HCT116 (cell line): Measurements from ENCODE around the gene FOXQ1. TPM values are rescaled to one million over a fixed set of nuclear protein-coding genes. Genes with fewer than 3 reads are reported as not detected.

ENCODE experiments used
- ATAC-seq: fragments of 200-7000 bp; cut with Tn5 transposase; 2 replicates; pipeline ENCODE4 v1.9.1; 2020; ENCODE audit warnings: mild to moderate bottlenecking, moderate library complexity
- BruUV-seq: library from RNA; stranded (reverse); fragments of 400-500 nt; replicated peaks from 2 replicates; lab custom pipeline; 2021; lab: Mats Ljungman, UMichigan
- CTCF ChIA-PET: fragments of 300-600 bp; sonication (Branson Sonifier 250); formaldehyde crosslinking; loops from one replicate; lab custom pipeline; 2021; ENCODE audit warnings: antibody characterized with exemption; lab: Charles Lee
- POLR2A ChIA-PET: fragments of 300-600, 350-600 bp; sonication (Branson Sonifier 250); formaldehyde crosslinking; loops from one replicate; lab custom pipeline; 2021; ENCODE audit warnings: antibody characterized with exemption; lab: Charles Lee
- RAD21 ChIA-PET, 2 experiments: fragments of 300-600 bp; sonication (Branson Sonifier 250); formaldehyde crosslinking; loops; one replicate each; lab custom pipeline; 2023; ENCODE audit warnings: low total read pairs in 2 of 2; ENCODE audit not compliant: uncharacterized antibody in 2 of 2, unreplicated experiment in 2 of 2, low non-redundant PET in 1 of 2; lab: Charles Lee
- DNase-seq: peaks from one replicate; pipeline ENCODE4 v3.0.0-alpha.2; 2010; ENCODE audit warnings: low read depth, low spot score
- H2AFZ ChIP-seq: fragments of 200-600 bp; shearing (Covaris generic), sonication (generic); 2 replicates; pipeline ENCODE4 v1.6.1; 2017; ENCODE audit warnings: low read depth, mixed run types, mixed read lengths, antibody characterized with exemption, low read length; ENCODE audit not compliant: poor library complexity, severe bottlenecking
- H3K27ac ChIP-seq: 2 replicates; pipeline ENCODE4 v1.5.1; 2012; ENCODE audit warnings: low read depth, low read length
- H3K27me3 ChIP-seq: fragments of 200-600 bp; sonication (generic); 2 replicates; pipeline ENCODE4 v1.6.1; 2016; ENCODE audit warnings: mixed run types, low read length, mixed read lengths; ENCODE audit not compliant: insufficient read depth
- H3K36me3 ChIP-seq, 2 experiments: fragments of 200-500 bp in 1 of 2; fragments of 200-600 bp in 1 of 2; sonication (Bioruptor generic) in 1 of 2; sonication (generic) in 1 of 2; 2 replicates each; pipeline versions ENCODE4 v1.5.1 to v1.6.1; 2014 to 2016; ENCODE audit warnings: low read length in 2 of 2, inconsistent platforms in 1 of 2, mixed read lengths in 1 of 2, mixed run types in 1 of 2; ENCODE audit not compliant: insufficient read depth in 2 of 2, control insufficient read depth in 1 of 2
- H3K4me1 ChIP-seq, 2 experiments: fragments of 200-600 bp in 1 of 2; sonication (generic) in 1 of 2; 2 replicates each; pipeline versions ENCODE4 v1.5.1 to v1.6.1; 2012 to 2017; ENCODE audit warnings: low read length in 2 of 2, inconsistent platforms in 1 of 2, mild to moderate bottlenecking in 1 of 2, mixed read lengths in 1 of 2, mixed run types in 1 of 2, moderate library complexity in 1 of 2; ENCODE audit not compliant: insufficient read depth in 2 of 2, control insufficient read depth in 1 of 2
- H3K4me2 ChIP-seq: fragments of 200-600 bp; sonication (generic); 2 replicates; pipeline ENCODE4 v1.6.1; 2017; ENCODE audit warnings: mixed run types, low read length, mixed read lengths
- H3K4me3 ChIP-seq, 2 experiments: fragments of 200-600 bp in 1 of 2; sonication (generic) in 1 of 2; replicated peaks in 1 of 2; 2 replicates each; pipeline ENCODE4 v1.5.1; 2011 to 2016; ENCODE audit warnings: low read length in 2 of 2, control low read depth in 1 of 2, low read depth in 1 of 2, mild to moderate bottlenecking in 1 of 2, mixed read lengths in 1 of 2, mixed run types in 1 of 2
- H3K79me2 ChIP-seq: fragments of 200-600 bp; sonication (generic); 2 replicates; pipeline ENCODE4 v1.6.1; 2017; ENCODE audit warnings: mild to moderate bottlenecking, mixed run types, low read length, moderate library complexity, mixed read lengths; ENCODE audit not compliant: insufficient read depth
- H3K9ac ChIP-seq: fragments of 200-600 bp; sonication (generic); 2 replicates; pipeline ENCODE4 v1.6.1; 2016; ENCODE audit warnings: low read length, mixed read lengths
- H3K9me2 ChIP-seq: fragments of 200-600 bp; sonication (generic), shearing (Covaris generic); 2 replicates; pipeline ENCODE4 v1.6.1; 2017; ENCODE audit warnings: mixed run types, mild to moderate bottlenecking, moderate library complexity; ENCODE audit not compliant: insufficient read depth
- H3K9me3 ChIP-seq, 2 experiments: fragments of 200-500 bp in 1 of 2; fragments of 200-600 bp in 1 of 2; sonication (Bioruptor generic) in 1 of 2; sonication (generic) in 1 of 2; 2 replicates each; pipeline ENCODE4 v1.6.1; 2014 to 2017; ENCODE audit warnings: low read length in 2 of 2, mixed read lengths in 2 of 2, inconsistent platforms in 1 of 2, low read depth in 1 of 2, mild to moderate bottlenecking in 1 of 2, mixed run types in 1 of 2, moderate library complexity in 1 of 2; ENCODE audit not compliant: control insufficient read depth in 1 of 2, insufficient read depth in 1 of 2
- H4K20me1 ChIP-seq: fragments of 200-600 bp; sonication (generic), shearing (Covaris generic); 2 replicates; pipeline ENCODE4 v1.6.1; 2017; ENCODE audit warnings: mixed run types, mild to moderate bottlenecking, moderate library complexity; ENCODE audit not compliant: insufficient read depth
- CEBPB ChIP-seq: IDR thresholded peaks from 2 replicates; pipeline ENCODE4 v1.6.1; 2012; ENCODE audit warnings: low read depth
- FOSL1 ChIP-seq: IDR thresholded peaks from 2 replicates; pipeline ENCODE4 v1.6.1; 2012; ENCODE audit warnings: low read depth
- JUND ChIP-seq: IDR thresholded peaks from 2 replicates; pipeline ENCODE4 v1.6.1; 2012
- POLR2A ChIP-seq: IDR thresholded peaks from 2 replicates; pipeline ENCODE4 v1.7.0; 2011; ENCODE audit warnings: borderline replicate concordance; ENCODE audit not compliant: insufficient read depth, insufficient read length; ENCODE audit errors: extremely low read depth
- POLR2AphosphoS5 ChIP-seq: IDR thresholded peaks from 2 replicates; pipeline ENCODE4 v1.6.1; 2011; ENCODE audit warnings: mild to moderate bottlenecking, low read depth, low read length, moderate library complexity
- SP1 ChIP-seq: IDR thresholded peaks from 2 replicates; pipeline ENCODE4 v1.6.1; 2012; ENCODE audit warnings: low read depth
- YY1 ChIP-seq: IDR thresholded peaks from 2 replicates; pipeline ENCODE4 v1.6.1; 2011; ENCODE audit warnings: low read length, low read depth, moderate library complexity, mild to moderate bottlenecking; ENCODE audit not compliant: insufficient replicate concordance; ENCODE audit errors: extremely low read depth
- intact Hi-C: fragments of 100-400 bp; cut with micrococcal nuclease; formaldehyde crosslinking; loops from 2 replicates; pipeline ENCODE4 v1.10.0; 2022
- total RNA-seq: library from RNA; stranded (reverse); gene quantifications from one replicate; pipeline ENCODE4 v1.2.1, GENCODE V29; 2021; ENCODE audit not compliant: unreplicated experiment
- TF ChIP-seq, protein P1 (sequence below): IDR thresholded peaks from 2 replicates; pipeline ENCODE4 v1.6.1; 2011; ENCODE audit warnings: mild to moderate bottlenecking, low read length, moderate library complexity; ENCODE audit not compliant: insufficient replicate concordance; ENCODE audit errors: extremely low read depth
- TF ChIP-seq, protein P2 (sequence below): IDR thresholded peaks from 2 replicates; pipeline ENCODE4 v1.6.1; 2012
- TF ChIP-seq, protein P3 (sequence below), 3 experiments: fragments of 200-600 bp in 1 of 3; sonication (generic) in 1 of 3; IDR thresholded peaks in 2 of 3; conservative IDR thresholded peaks in 1 of 3; 2 replicates each; pipeline ENCODE4 v1.5.1; 2012 to 2017; ENCODE audit warnings: low read depth in 2 of 3, low read length in 2 of 3, antibody characterized with exemption in 1 of 3, borderline replicate concordance in 1 of 3, control low read depth in 1 of 3, mild to moderate bottlenecking in 1 of 3, mixed read lengths in 1 of 3, mixed run types in 1 of 3, moderate library complexity in 1 of 3; ENCODE audit not compliant: insufficient read depth in 1 of 3

Gene FOXQ1
- total RNA-seq, 1 experiment from 2014 or later: 0.42 TPM

DNA sequence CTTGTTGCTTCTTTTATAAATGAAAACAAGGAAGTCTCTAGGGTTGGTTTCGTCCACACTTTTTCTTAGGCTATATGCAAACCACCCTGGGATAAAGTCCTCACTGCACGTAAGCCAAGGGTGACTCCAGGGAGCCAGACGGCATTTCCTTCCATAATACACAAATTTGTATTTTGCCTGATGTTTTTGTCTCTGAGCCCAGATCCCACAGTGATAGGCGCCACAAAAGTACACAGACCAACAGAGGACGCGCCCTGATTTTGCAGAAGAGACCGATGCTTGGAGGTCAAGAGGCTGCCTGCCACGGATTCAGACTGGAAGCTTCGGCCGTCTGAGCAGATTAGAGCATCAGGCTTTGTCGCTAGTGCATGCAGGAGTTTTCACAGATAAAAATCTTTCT is 22.8 kb downstream of the FOXQ1 start:
- no peak overlapping the region for H3K4me3 ChIP-seq
- no TSS peak for BruUV-seq
- peak overlapping the region; percentile 72 for H3K4me2 ChIP-seq

More for the DNA sequence above, 22.8 kb downstream of the FOXQ1 start:
- CTCF ChIA-PET: interaction anchor here (1.4 to 2.9 kb wide), 2 partner anchors 422 to 613 kb away, joined by 5 to 19 read pairs; no protein-coding TSS in a partner anchor
- intact Hi-C loops: loop anchor here (5.0 kb wide), 1 partner anchor 742 kb away; no protein-coding TSS in a partner anchor
- Histone ChIP-seq H3K79me2 (no peaks in the 10 kb centered on the region), H3K36me3 (no peaks in the 10 kb centered on the region), H2AFZ (peak overlapping the region; percentile 7), H3K9ac (peak overlapping the region; percentile 19; the same call in 1 of the 2 replicates), H3K27ac (no peak overlapping the region; the same call in 1 of the 2 replicates), H3K9me3 (no peaks in the 10 kb centered on the region; a peak in 1 of 4 replicates), H3K27me3 (no peaks in the 10 kb centered on the region), H4K20me1 (no peaks in the 10 kb centered on the region), H3K4me1 (peaks cover 9 to 33% of the 10 kb centered on the region in 2 experiments; a peak in 3 of 4 replicates), H3K9me2 (no peaks in the 10 kb centered on the region)
- no peak for ATAC-seq
- RAD21 ChIA-PET: no interaction called here
- POLR2A ChIA-PET: no interaction called here
- DNase-seq: no peak
- no peak for TF ChIP-seq JUND
- TF ChIP-seq, protein P1, sequence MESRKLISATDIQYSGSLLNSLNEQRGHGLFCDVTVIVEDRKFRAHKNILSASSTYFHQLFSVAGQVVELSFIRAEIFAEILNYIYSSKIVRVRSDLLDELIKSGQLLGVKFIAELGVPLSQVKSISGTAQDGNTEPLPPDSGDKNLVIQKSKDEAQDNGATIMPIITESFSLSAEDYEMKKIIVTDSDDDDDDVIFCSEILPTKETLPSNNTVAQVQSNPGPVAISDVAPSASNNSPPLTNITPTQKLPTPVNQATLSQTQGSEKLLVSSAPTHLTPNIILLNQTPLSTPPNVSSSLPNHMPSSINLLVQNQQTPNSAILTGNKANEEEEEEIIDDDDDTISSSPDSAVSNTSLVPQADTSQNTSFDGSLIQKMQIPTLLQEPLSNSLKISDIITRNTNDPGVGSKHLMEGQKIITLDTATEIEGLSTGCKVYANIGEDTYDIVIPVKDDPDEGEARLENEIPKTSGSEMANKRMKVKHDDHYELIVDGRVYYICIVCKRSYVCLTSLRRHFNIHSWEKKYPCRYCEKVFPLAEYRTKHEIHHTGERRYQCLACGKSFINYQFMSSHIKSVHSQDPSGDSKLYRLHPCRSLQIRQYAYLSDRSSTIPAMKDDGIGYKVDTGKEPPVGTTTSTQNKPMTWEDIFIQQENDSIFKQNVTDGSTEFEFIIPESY: no peak
- TF ChIP-seq FOSL1: no peak
- TF ChIP-seq, protein P2, sequence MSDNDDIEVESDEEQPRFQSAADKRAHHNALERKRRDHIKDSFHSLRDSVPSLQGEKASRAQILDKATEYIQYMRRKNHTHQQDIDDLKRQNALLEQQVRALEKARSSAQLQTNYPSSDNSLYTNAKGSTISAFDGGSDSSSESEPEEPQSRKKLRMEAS: no peak
- TF ChIP-seq CEBPB: no peak
- no peak for TF ChIP-seq POLR2AphosphoS5
- TF ChIP-seq YY1: no peak
- no peak for TF ChIP-seq POLR2A
- TF ChIP-seq SP1: no peak
- TF ChIP-seq, protein P3, sequence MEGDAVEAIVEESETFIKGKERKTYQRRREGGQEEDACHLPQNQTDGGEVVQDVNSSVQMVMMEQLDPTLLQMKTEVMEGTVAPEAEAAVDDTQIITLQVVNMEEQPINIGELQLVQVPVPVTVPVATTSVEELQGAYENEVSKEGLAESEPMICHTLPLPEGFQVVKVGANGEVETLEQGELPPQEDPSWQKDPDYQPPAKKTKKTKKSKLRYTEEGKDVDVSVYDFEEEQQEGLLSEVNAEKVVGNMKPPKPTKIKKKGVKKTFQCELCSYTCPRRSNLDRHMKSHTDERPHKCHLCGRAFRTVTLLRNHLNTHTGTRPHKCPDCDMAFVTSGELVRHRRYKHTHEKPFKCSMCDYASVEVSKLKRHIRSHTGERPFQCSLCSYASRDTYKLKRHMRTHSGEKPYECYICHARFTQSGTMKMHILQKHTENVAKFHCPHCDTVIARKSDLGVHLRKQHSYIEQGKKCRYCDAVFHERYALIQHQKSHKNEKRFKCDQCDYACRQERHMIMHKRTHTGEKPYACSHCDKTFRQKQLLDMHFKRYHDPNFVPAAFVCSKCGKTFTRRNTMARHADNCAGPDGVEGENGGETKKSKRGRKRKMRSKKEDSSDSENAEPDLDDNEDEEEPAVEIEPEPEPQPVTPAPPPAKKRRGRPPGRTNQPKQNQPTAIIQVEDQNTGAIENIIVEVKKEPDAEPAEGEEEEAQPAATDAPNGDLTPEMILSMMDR (IDR thresholded peaks at IDR 0.05 in 2 of 3, conservative IDR thresholded peaks at IDR 0.05 in 1 of 3; ENCODE audit: borderline replicate concordance in 1 of 3, insufficient read depth in 1 of 3, low read depth in 2 of 3, low read length in 2 of 3): no peak
